Measurements from ENCODE around the gene PITPNM3. TPM values are rescaled to one million over a fixed set of nuclear protein-coding genes. Genes with fewer than 3 reads are reported as not detected.

Gene PITPNM3
- total and polyA plus RNA-seq, 2 experiments from 2014 or later: 1.0 to 1.5 TPM

DNA sequence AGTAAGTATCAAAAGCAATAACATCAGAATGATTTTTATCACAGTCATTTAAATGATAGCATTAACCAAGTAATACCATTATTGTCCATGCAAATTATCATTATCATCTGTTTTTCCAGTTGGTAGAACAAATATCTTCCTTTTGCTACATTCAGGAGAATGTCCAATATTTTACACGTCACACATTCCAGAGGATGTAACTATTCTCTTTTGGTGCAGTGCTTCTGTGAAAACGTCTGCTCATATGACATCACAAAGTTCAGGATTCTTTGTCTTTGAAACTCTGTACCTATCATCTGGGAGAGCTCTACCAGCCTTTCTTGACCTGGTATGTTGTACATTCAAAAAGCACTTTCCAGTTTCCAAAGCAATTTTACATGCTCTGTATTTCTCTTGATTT lies 40.2 kb upstream of the PITPNM3 start:
- Mint-ChIP-seq H3K4me1 (peaks cover 7% of the 10 kb centered on the region; the same call in 2 of the 3 replicates), H3K4me3 (no peak overlapping the region), H3K27me3 (ENCODE audit: insufficient read depth, low read depth, poor library complexity) (peaks cover 4% of the 10 kb centered on the region), H3K9me3 (no peaks in the 10 kb centered on the region), H3K36me3 (ENCODE audit: low read depth) (peaks cover 55% of the 10 kb centered on the region), H3K27ac (no peak overlapping the region)
- no peak for ATAC-seq
- no peak for TF ChIP-seq EZH2phosphoT487 (IDR thresholded peaks at IDR 0.05; ENCODE audit: unreplicated experiment)
- TF ChIP-seq ZNF331 (CRISPR knock-in tag; IDR thresholded peaks at IDR 0.05; ENCODE audit: low read depth): no peak
- TF ChIP-seq NANOG (IDR thresholded peaks at IDR 0.05; ENCODE audit: borderline replicate concordance): no peak
- TF ChIP-seq STAT1 (IDR thresholded peaks at IDR 0.05; ENCODE audit: unreplicated experiment): no peak
- no peak for TF ChIP-seq JUNB (IDR thresholded peaks at IDR 0.05; ENCODE audit: unreplicated experiment)
- no peak for TF ChIP-seq CREB1 (CRISPR knock-in tag; IDR thresholded peaks at IDR 0.05; ENCODE audit: low read depth)
- TF ChIP-seq, protein P1, sequence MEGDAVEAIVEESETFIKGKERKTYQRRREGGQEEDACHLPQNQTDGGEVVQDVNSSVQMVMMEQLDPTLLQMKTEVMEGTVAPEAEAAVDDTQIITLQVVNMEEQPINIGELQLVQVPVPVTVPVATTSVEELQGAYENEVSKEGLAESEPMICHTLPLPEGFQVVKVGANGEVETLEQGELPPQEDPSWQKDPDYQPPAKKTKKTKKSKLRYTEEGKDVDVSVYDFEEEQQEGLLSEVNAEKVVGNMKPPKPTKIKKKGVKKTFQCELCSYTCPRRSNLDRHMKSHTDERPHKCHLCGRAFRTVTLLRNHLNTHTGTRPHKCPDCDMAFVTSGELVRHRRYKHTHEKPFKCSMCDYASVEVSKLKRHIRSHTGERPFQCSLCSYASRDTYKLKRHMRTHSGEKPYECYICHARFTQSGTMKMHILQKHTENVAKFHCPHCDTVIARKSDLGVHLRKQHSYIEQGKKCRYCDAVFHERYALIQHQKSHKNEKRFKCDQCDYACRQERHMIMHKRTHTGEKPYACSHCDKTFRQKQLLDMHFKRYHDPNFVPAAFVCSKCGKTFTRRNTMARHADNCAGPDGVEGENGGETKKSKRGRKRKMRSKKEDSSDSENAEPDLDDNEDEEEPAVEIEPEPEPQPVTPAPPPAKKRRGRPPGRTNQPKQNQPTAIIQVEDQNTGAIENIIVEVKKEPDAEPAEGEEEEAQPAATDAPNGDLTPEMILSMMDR (conservative IDR thresholded peaks at IDR 0.05; ENCODE audit: low read depth in 2 of 2): no peak
- no peaks in the 10 kb centered on the region for H3K27me3 ChIP-seq (ENCODE audit: insufficient read depth)
- no peaks in the 10 kb centered on the region for H4K20me1 ChIP-seq (replicated peaks; ENCODE audit: insufficient read depth)
- peaks cover 28% of the 10 kb centered on the region for H3K36me3 ChIP-seq (ENCODE audit: insufficient read depth)
- no peak overlapping the region for H2AFZ ChIP-seq
- no peaks in the 10 kb centered on the region for H3F3A ChIP-seq (replicated peaks; ENCODE audit: low read depth)
- no peak overlapping the region for H3K4me2 ChIP-seq
- H3K79me2 ChIP-seq (replicated peaks; ENCODE audit: insufficient read depth): no peaks in the 10 kb centered on the region
- H3K27ac ChIP-seq (ENCODE audit: low read depth): no peak overlapping the region
- H3K9me2 ChIP-seq (ENCODE audit: insufficient read depth): no peaks in the 10 kb centered on the region
- DNase-seq (ENCODE audit: low spot score): no peak
- H3K4me3 ChIP-seq: no peak overlapping the region
- no peaks in the 10 kb centered on the region for H3K4me1 ChIP-seq (ENCODE audit: insufficient read depth)

DNA sequence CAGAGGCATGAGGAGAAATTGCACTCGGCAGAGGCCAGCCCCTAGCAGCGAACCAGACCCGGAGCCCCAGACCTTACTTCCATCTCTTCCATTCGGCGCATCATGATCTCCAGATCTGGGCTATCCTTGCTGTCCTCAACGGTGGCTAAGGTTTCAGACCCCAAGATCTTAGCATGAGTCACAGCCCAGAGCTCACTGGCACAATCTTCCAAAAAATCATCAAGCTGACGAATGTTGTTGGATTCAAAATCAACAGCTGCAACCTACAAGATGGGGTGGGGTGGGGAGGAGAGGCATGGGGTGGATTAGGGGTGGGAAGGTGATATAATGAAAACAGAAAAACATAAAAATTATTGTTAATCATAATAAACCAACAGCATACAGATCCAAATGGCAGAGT lies 39.7 kb upstream of the PITPNM3 start:
- DNase-seq (ENCODE audit: low spot score): no peak
- Mint-ChIP-seq H3K4me1 (peaks cover 7% of the 10 kb centered on the region; the same call in 2 of the 3 replicates), H3K4me3 (no peak overlapping the region), H3K36me3 (ENCODE audit: low read depth) (peaks cover 56% of the 10 kb centered on the region), H3K27me3 (ENCODE audit: insufficient read depth, low read depth, poor library complexity) (peaks cover 4% of the 10 kb centered on the region), H3K27ac (no peak overlapping the region), H3K9me3 (no peaks in the 10 kb centered on the region)
- Histone ChIP-seq H3K36me3 (ENCODE audit: insufficient read depth) (peaks cover 28% of the 10 kb centered on the region), H3K4me2 (no peak overlapping the region), H3K4me3 (no peak overlapping the region), H3K79me2 (replicated peaks; ENCODE audit: insufficient read depth) (no peaks in the 10 kb centered on the region), H3K27me3 (ENCODE audit: insufficient read depth) (no peaks in the 10 kb centered on the region), H2AFZ (no peak overlapping the region), H3K27ac (ENCODE audit: low read depth) (no peak overlapping the region), H4K20me1 (replicated peaks; ENCODE audit: insufficient read depth) (no peaks in the 10 kb centered on the region), H3K9me2 (ENCODE audit: insufficient read depth) (no peaks in the 10 kb centered on the region), H3K4me1 (ENCODE audit: insufficient read depth) (no peaks in the 10 kb centered on the region), H3F3A (replicated peaks; ENCODE audit: low read depth) (no peaks in the 10 kb centered on the region)
- no peak for ATAC-seq
- TF ChIP-seq, protein P2, sequence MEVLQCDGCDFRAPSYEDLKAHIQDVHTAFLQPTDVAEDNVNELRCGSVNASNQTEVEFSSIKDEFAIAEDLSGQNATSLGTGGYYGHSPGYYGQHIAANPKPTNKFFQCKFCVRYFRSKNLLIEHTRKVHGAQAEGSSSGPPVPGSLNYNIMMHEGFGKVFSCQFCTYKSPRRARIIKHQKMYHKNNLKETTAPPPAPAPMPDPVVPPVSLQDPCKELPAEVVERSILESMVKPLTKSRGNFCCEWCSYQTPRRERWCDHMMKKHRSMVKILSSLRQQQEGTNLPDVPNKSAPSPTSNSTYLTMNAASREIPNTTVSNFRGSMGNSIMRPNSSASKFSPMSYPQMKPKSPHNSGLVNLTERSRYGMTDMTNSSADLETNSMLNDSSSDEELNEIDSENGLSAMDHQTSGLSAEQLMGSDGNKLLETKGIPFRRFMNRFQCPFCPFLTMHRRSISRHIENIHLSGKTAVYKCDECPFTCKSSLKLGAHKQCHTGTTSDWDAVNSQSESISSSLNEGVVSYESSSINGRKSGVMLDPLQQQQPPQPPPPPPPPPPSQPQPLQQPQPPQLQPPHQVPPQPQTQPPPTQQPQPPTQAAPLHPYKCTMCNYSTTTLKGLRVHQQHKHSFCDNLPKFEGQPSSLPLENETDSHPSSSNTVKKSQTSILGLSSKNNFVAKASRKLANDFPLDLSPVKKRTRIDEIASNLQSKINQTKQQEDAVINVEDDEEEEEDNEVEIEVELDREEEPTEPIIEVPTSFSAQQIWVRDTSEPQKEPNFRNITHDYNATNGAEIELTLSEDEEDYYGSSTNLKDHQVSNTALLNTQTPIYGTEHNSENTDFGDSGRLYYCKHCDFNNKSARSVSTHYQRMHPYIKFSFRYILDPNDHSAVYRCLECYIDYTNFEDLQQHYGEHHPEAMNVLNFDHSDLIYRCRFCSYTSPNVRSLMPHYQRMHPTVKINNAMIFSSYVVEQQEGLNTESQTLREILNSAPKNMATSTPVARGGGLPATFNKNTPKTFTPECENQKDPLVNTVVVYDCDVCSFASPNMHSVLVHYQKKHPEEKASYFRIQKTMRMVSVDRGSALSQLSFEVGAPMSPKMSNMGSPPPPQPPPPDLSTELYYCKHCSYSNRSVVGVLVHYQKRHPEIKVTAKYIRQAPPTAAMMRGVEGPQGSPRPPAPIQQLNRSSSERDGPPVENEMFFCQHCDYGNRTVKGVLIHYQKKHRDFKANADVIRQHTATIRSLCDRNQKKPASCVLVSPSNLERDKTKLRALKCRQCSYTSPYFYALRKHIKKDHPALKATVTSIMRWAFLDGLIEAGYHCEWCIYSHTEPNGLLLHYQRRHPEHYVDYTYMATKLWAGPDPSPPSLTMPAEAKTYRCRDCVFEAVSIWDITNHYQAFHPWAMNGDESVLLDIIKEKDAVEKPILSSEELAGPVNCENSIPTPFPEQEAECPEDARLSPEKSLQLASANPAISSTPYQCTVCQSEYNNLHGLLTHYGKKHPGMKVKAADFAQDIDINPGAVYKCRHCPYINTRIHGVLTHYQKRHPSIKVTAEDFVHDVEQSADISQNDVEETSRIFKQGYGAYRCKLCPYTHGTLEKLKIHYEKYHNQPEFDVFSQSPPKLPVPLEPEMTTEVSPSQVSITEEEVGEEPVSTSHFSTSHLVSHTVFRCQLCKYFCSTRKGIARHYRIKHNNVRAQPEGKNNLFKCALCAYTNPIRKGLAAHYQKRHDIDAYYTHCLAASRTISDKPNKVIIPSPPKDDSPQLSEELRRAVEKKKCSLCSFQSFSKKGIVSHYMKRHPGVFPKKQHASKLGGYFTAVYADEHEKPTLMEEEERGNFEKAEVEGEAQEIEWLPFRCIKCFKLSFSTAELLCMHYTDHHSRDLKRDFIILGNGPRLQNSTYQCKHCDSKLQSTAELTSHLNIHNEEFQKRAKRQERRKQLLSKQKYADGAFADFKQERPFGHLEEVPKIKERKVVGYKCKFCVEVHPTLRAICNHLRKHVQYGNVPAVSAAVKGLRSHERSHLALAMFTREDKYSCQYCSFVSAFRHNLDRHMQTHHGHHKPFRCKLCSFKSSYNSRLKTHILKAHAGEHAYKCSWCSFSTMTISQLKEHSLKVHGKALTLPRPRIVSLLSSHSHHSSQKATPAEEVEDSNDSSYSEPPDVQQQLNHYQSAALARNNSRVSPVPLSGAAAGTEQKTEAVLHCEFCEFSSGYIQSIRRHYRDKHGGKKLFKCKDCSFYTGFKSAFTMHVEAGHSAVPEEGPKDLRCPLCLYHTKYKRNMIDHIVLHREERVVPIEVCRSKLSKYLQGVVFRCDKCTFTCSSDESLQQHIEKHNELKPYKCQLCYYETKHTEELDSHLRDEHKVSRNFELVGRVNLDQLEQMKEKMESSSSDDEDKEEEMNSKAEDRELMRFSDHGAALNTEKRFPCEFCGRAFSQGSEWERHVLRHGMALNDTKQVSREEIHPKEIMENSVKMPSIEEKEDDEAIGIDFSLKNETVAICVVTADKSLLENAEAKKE (CRISPR knock-in tag; IDR thresholded peaks at IDR 0.05): no peak
- TF ChIP-seq NANOG (IDR thresholded peaks at IDR 0.05; ENCODE audit: borderline replicate concordance) (no peak), ZNF114 (CRISPR knock-in tag; IDR thresholded peaks at IDR 0.05) (no peak), POLR2AphosphoS5 (IDR thresholded peaks at IDR 0.05; ENCODE audit: low read depth) (no peak), EZH2 (IDR thresholded peaks at IDR 0.05; ENCODE audit: low read depth, unreplicated experiment) (no peak), JUNB (IDR thresholded peaks at IDR 0.05; ENCODE audit: unreplicated experiment) (no peak), CREB1 (CRISPR knock-in tag; IDR thresholded peaks at IDR 0.05; ENCODE audit: low read depth) (no peak)
- TF ChIP-seq, protein P1 (conservative IDR thresholded peaks at IDR 0.05; ENCODE audit: low read depth in 2 of 2): no peak
